NCI-H524 treated with DMSO at 0.1 percent for 48 hours (cell line): ENCODE measurements around the gene HOOK2.
"Not testable (repeated sequence)": the region's sequence is repeated elsewhere in the genome, so short reads cannot be mapped to it uniquely, and the experiment has no call there.

Experiments used
- DNase-seq: peaks from one replicate; lab custom pipeline; 2025; lab: John Stamatoyannopoulos, UW

The HOOK2 gene

GRCh38 chr19:12752056-12752781 lies 23.1 kb downstream of the HOOK2 start:
- no peak for DNase-seq

DNA sequence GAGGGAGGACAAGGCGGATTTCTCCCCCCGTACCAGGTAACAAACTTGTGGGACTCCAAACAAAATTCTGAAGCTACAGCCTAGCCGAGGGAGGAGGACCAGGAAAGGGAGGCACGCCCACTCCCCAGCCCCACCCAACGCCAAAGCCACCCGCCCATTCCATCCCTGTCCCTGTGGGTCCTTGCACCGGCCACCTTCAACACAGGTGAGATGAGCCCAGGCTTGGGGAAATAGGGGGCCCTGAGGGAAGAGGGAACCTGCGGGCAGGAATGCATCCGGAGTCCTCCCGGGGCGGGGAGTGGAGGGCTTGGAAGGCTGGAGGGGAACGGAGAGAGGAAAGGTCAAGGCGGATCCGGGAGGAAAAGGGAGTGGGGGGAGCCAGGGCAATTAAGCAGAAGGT lies 23.7 kb downstream of the HOOK2 start, which contains the start of gene BEST2:
Gene BEST2, plus strand, starts transcription at position 157 of the 400 bp plus-strand sequence. CDS start 802 bp downstream, outside the sequence.
- DNase-seq: no peak

DNA sequence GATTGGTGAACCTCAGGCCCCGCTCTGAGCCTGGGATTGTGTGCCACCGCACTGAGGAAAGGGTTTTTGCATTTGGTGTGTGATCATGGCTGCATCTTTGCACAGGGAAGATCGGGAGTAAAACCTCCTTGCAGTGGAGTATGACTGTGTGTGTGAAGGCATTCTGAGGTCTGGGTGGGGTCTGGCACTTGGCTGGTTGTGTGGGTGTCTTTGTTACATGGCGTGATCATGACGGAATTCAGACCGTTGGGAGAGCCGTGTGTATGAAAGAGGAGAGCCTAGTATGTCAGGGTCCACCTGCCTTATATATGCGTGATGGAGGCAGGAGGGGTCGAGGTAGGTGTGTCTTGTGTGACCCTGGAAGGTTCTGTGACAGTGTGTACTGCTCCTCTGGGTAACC lies 24.5 kb downstream of the HOOK2 start:
- DNase-seq: no peak

GRCh38 chr19:12749938-12750521 lies 25.3 kb downstream of the HOOK2 start:
- no peak for DNase-seq

DNA sequence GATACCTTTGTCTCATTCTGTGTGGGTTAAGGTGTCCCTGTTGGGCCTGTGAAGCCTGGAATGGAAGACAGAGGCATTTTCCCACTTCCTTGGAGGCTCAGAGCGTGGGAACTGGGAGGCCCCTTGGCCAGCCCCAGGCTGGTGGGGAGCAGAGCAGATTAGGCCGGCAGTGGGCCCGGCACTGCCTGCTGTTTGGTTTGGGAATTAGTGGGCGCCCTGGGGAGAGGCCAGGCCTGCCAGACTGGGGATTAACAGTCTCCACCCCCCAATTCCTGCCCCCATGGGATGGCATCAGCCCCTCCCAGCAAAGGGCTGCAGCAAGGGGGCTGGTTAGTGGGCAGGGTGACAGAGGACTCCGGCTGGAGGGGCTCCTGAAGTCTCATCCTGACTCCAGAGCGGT lies 26.9 kb downstream of the HOOK2 start:
- DNase-seq: no peak

DNA sequence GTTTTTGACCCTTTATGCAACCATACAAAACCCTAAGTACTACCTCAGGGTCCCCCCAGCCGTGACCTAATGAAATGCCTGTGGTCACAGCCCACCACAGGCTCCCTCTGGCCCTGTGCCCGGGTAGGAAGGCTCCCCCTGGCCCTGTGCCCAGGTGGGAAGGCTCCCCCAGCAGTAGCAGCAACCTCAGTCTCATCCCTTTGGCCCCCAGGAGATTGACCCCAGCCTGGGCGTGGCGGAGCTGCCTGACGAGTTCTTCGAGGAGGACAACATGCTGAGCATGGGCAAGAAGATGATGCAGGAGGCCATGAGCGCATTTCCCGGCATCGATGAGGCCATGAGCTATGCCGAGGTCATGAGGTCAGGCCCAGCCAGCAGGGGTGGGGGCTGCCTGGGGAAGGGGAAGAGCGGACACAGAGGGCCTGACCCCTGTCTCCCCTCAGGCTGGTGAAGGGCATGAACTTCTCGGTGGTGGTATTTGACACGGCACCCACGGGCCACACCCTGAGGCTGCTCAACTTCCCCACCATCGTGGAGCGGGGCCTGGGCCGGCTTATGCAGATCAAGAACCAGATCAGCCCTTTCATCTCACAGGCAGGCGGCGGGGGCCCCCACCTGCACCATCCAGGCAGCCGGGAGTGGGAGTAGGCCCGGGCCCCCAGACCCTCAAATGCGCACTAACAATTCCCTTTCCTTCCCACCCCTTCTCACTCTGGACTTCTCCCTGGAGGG lies 30.0 kb downstream of the HOOK2 start:
- no peak for DNase-seq

DNA sequence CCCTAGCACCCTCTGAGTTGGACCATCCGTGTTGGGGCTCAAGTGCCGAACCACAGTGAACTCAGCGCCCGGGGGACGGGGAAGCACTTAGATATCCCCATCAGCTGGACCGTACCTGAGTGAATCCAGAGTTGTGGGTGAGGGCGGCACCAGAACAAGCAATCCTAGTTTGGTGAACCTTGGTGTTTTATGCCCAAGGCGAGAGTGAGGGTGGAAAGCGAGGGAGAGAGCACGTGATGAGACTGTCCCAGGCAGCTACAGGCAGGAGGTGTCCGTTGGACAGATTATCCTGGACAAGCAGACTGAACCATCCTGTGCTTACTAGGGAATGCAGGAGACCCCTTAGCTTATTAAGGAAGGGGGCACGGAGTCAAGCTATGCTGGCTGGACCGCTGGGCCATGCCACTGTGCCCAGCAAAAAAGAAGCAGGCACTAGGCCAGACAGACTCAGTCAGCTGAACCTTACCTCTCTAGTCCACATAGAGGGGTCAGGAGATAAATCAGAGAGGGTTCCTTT lies 37.5 kb downstream of the HOOK2 start:
- DNase-seq: no peak

- DNase-seq: peak; percentile 100
Observed at GRCh38 chr19:12736995-12737834, 38.1 kb downstream of the HOOK2 start, which contains the start of gene GET3. TSS of gene GET3 (plus strand) at chr19:12737497. CDS start at chr19:12737506, 9 bp downstream.

DNA sequence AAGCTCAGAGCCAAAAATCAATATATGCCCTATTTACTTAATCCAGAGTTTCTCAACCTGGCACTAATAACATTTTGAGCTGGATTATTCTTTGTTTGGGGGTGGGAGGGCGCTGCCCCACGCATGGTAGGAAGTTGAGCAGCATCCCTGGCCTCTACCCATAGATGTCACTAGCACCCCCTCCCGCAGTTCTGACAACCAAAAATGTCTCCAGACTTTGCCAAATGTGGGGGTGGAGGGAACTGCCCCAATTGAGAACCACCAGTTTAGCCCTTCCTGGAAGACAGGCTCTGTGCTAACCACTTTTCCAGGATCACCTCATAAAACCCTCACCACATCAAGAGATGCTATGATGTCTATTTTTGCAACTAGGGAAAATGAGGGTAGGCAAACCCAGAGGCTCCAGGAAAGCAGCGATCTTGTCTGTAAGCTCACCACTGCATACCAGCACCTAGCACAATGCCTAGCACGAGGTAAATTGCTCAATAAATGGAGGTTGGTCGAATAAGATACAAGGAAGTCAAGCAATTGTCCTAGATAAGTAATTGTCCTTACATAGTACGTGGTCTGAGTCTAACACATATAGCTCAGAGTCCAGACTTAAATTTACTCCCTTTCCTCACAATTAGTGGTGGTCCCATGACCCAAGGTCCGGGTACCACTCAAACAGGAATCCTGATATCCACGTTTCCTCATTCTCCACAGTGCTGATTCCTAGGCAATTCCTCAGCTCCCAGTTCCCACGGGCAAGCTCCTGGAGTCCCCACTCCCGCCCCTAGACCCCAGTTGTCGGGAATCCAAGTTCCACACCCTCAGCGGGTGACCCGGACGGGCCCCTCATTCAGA lies 41.8 kb downstream of the HOOK2 start:
- peak; percentile 22 for DNase-seq

DNA sequence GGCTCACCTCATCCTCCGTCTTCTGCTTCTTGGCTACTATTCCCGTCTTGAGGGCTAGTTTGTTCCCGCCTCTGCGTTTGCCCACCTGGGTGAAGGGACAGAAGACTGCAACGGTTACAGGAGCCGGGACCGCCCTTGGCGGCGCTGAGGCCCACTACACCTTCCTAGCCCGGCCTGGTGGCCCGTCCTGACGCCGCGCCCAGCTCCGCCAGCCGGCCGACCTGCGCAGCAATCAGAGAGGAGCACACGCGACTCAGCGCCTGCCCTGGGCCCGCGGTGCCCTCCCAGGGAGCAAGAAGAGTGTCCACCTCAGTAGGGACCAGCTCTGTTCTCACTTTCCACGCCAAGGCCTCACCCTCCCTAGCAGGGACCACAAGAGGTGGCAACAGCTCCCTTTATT lies 44.0 kb downstream of the HOOK2 start:
- no peak for DNase-seq

DNA sequence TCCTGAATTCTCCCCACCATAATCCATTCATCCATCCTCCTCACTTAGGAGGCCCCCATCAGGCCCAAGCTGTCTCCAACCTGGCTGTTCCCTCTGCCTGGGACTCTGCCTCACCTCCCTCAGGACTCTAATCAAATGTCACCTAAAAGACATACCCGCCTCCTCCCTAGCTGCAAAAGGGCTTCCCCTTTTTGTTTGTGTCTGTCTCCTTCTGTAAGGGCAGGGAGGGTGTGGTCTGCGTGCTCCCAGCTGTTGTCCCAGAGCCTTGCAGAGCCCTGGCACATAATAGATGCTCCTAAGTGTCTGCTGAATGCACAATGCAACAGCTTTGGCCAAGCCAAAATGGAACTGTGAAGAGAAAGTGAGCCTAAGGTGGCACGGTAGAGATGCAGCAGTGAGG lies 45.3 kb downstream of the HOOK2 start:
- DNase-seq: no peak

GRCh38 chr19:12727745-12728433 lies 47.5 kb downstream of the HOOK2 start:
- DNase-seq: no peak

DNA sequence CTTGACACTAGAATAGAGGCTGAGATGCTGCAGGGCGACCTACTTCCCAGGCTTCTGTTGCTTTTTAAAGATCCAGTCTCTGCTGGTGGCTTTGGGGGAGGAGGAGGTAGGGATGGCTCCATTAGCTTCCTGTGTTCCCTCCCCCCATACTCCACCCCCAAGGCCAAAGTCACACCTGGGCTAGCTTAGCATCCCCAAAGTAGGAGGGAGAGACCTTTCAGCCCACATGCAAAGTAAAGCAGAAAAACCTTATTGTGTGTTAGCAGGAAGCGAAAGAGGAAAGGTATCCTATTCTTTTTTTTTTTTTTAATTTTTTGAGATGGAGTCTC lies 48.4 kb downstream of the HOOK2 start:
- DNase-seq: no peak

GRCh38 chr19:12725612-12726011 lies 49.7 kb downstream of the HOOK2 start:
- DNase-seq: not testable (repeated sequence)

- peak; percentile 28 for DNase-seq
Observed at GRCh38 chr19:12723641-12724426, 51.5 kb downstream of the HOOK2 start, which contains the start of gene TNPO2. TSS of gene TNPO2 (minus strand) at chr19:12723932. CDS start at chr19:12720977, 2,955 bp downstream.

GRCh38 chr19:12723381-12723640 lies 52.0 kb downstream of the HOOK2 start:
- DNase-seq: no peak

GRCh38 chr19:12722566-12723380 lies 52.6 kb downstream of the HOOK2 start:
- peak; percentile 93 for DNase-seq

DNA sequence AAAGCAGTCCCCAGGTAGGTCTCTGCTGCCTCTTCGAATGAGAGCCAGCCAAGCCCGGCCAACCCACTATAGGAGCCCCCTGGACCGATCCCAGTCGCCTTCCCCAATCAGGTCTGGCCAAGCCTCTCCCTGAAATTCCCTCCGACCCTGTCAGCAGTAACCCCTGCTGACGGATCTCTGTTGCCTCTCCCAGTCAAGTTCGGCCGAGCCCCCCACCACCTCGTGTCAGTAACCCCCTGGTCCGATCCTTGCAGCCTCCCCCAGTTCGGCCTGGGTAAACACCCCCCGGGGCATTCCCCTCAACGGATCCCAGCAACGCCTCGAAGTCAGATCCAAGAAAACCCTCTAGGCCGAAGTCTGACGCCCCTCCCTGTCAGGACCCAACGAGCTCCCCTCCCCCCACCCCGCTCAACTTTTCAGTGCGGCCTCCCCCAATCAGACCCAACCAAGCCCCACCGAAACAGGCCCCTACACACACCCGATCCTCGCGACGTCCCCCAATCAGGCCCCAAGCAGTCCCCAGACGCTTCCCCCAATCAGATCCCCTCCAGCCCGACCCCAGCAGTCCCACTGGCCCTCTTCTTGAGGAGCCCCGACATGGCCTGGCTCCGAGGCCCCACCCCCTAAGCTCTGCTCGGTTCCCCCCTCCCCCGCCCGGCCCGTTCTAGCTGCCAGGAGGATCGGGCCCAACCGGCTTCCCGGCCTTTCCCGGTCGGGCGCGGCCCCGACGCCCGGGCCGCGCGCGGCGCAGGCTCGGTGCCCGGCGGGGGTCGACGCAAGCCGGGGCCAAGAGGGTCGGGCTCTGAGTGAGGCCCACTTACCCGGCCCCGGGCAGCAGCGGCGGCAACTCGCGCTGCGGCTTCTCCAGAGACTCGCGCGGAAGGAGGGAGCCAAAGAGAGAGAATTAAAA lies 53.4 kb downstream of the HOOK2 start:
- DNase-seq: no peak
